GM18526 (cell line): Measurements from ENCODE around the gene ORC6.

Experiments
- POLR2A ChIP-seq: IDR thresholded peaks from 3 replicates; pipeline ENCODE4 v1.6.1; 2011; ENCODE audit not compliant: insufficient read length; ENCODE audit errors: extremely low read depth

Gene ORC6

DNA sequence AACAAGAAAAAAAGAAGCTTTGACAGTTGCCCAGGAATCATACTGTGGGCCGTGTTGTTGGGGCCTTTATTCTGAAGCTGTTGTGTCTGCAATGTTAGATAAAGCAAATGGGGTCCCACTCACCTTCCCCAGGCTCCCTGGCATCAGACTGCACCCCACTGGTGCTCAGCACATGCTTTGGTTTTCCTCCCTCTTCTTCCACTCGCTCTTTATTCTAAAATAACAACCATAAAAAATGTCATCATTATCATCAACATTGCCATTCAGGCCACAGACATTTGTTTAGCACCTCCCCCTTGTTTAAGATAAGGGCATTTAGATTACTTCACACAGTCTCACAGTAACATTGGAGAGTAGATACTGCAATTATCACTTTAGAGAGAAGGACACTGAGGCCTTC, 50.5 kb downstream of the ORC6 start:
- no peak for TF ChIP-seq POLR2A

DNA sequence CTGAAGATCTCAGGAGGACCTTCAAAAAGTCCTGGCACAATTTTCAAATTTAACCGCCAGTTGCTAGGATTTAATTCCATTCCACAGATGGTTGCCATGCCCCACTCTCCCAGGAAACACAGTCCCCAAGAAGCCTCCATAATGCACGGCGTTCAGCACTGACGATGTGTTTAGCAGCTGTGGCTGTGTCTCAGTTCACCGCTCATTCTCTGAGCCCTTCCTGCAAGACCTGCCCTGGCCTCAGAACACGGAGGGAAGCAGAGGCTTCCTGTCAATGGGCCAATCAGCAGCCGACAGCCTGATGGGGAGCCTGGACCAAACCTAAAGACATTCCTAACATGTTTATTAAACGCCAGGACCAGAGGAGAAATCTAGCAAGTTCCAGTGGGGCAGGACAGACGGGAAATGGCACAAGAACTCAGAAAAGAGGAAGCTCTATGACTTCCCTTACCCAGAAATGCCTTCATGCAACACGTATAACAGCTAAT, 53.8 kb downstream of the ORC6 start:
- no peak for TF ChIP-seq POLR2A

DNA sequence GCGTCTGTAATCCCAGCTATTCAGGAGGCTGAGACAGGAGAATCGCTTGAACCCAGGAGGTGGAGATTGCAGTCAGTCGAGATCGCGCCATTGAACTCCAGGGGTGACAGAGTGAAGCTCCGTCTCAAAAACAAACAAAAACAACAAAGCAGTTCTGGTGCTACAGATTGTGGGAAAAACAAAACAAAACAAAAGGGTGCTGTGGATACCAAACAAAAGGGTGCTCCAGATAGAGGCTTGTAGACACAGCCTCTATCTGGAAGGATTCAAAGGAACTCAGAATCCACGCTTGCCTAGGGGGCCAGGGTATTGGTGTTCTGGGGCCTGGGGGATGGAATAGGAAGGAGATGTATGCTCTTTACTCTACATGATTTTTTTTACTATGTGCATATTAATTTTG, 56.2 kb downstream of the ORC6 start:
- TF ChIP-seq POLR2A: no peak

DNA sequence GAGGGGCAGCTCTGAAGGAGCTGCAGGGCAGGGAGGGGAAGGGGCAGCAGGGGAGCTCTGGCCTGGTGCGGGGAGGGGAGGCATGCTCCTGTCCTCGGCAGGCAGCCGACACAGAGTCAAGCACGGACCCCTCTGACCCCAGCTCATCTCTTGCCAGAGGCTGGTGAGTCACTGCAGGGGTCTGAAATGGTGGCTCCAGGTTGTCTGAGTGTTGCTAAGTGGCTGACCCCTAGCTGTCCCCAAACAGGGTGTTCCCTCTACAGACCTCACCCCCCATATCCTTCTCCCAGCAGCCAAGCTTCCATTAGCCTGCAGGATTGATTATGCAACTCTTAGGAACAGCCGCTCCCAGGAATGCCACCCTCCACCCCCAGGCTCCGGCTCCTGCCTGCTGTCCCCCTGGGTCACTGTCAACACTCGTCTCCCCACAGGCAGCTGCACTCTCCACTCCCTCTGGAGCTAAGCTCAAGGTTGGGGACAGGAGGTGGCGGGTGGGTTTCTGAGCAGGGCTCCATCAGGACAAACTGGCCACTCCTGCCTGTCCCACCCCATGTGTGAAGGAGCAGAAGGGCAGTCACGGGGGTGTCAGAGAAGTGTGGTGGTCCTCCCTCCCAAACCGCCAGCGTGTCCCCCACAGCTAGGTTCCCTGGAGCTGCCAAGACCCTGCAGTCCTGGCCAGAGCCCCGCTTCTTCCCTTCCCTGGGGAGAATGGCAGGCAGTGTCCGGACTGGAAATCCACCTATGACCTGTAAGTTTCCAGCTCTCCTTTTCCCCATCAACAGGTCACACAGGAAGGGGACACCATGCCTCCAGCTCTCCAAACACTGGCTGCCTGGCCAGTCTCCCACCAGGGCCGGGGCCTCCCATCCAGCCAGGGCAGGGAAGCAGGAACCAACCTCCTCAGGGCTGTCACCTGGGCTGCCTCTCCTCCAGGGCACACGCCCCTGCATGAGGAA, 57.6 kb downstream of the ORC6 start:
- TF ChIP-seq POLR2A: no peak
